ENCODE data around the gene COX8C. TPM values are rescaled to one million over a fixed set of nuclear protein-coding genes. Genes with fewer than 3 reads are reported as not detected.
A peak's percentile ranks its signal among the peaks of the same experiment; 100 is the strongest.

COX8C gene
- total RNA-seq, 1 donor: not detected

GRCh38 chr14:93311082-93311481 is 35.9 kb upstream of the COX8C start:
- Histone ChIP-seq H3K4me3 (ENCODE audit: insufficient read depth, low read length) (no peak overlapping the region), H3K4me1 (ENCODE audit: insufficient read depth, low read length) (no peaks in the 10 kb centered on the region), H3K4me2 (ENCODE audit: insufficient read depth, low read length) (no peak overlapping the region), H2AFZ (ENCODE audit: low read length) (no peak overlapping the region), H3K9me3 (ENCODE audit: low read depth, low read length) (no peaks in the 10 kb centered on the region), H3K79me2 (ENCODE audit: insufficient read depth, low read length) (peaks cover 90% of the 10 kb centered on the region), H3K36me3 (ENCODE audit: insufficient read depth, low read length) (no peaks in the 10 kb centered on the region), H4K20me1 (ENCODE audit: insufficient read depth, low read length) (peaks cover 27% of the 10 kb centered on the region), H3K27ac (ENCODE audit: low read depth, low read length) (no peak overlapping the region), H3K27me3 (ENCODE audit: insufficient read depth, low read length) (no peaks in the 10 kb centered on the region)
- TF ChIP-seq, protein P1, sequence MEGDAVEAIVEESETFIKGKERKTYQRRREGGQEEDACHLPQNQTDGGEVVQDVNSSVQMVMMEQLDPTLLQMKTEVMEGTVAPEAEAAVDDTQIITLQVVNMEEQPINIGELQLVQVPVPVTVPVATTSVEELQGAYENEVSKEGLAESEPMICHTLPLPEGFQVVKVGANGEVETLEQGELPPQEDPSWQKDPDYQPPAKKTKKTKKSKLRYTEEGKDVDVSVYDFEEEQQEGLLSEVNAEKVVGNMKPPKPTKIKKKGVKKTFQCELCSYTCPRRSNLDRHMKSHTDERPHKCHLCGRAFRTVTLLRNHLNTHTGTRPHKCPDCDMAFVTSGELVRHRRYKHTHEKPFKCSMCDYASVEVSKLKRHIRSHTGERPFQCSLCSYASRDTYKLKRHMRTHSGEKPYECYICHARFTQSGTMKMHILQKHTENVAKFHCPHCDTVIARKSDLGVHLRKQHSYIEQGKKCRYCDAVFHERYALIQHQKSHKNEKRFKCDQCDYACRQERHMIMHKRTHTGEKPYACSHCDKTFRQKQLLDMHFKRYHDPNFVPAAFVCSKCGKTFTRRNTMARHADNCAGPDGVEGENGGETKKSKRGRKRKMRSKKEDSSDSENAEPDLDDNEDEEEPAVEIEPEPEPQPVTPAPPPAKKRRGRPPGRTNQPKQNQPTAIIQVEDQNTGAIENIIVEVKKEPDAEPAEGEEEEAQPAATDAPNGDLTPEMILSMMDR (IDR thresholded peaks at IDR 0.05; ENCODE audit: extremely low read depth, low read depth, low read length): no peak
- no peak for DNase-seq (ENCODE audit: insufficient read length, low spot score, missing footprints)

GRCh38 chr14:93315575-93315974 is 31.4 kb upstream of the COX8C start:
- no peak overlapping the region for H3K4me3 ChIP-seq (ENCODE audit: insufficient read depth, low read length)
- no peak for DNase-seq (ENCODE audit: insufficient read length, low spot score, missing footprints)
- no peak overlapping the region for H3K27ac ChIP-seq (ENCODE audit: low read depth, low read length)
- TF ChIP-seq, protein P1 (IDR thresholded peaks at IDR 0.05; ENCODE audit: extremely low read depth, low read depth, low read length): no peak
- no peak overlapping the region for H3K4me2 ChIP-seq (ENCODE audit: insufficient read depth, low read length)
- no peaks in the 10 kb centered on the region for H3K9me3 ChIP-seq (ENCODE audit: low read depth, low read length)
- H2AFZ ChIP-seq (ENCODE audit: low read length): no peak overlapping the region
- H4K20me1 ChIP-seq (ENCODE audit: insufficient read depth, low read length): peaks cover 49% of the 10 kb centered on the region
- H3K36me3 ChIP-seq (ENCODE audit: insufficient read depth, low read length): no peaks in the 10 kb centered on the region
- H3K27me3 ChIP-seq (ENCODE audit: insufficient read depth, low read length): no peaks in the 10 kb centered on the region
- H3K79me2 ChIP-seq (ENCODE audit: insufficient read depth, low read length): peaks cover 87% of the 10 kb centered on the region
- H3K4me1 ChIP-seq (ENCODE audit: insufficient read depth, low read length): peaks cover 32% of the 10 kb centered on the region

GRCh38 chr14:93316716-93317115 is 30.3 kb upstream of the COX8C start:
- Histone ChIP-seq H3K36me3 (ENCODE audit: insufficient read depth, low read length) (no peaks in the 10 kb centered on the region), H3K9me3 (ENCODE audit: low read depth, low read length) (no peaks in the 10 kb centered on the region), H2AFZ (ENCODE audit: low read length) (no peak overlapping the region), H4K20me1 (ENCODE audit: insufficient read depth, low read length) (peaks cover 47% of the 10 kb centered on the region), H3K27ac (ENCODE audit: low read depth, low read length) (peak overlapping the region; percentile 59), H3K4me1 (ENCODE audit: insufficient read depth, low read length) (peaks cover 32% of the 10 kb centered on the region), H3K27me3 (ENCODE audit: insufficient read depth, low read length) (no peaks in the 10 kb centered on the region), H3K4me2 (ENCODE audit: insufficient read depth, low read length) (no peak overlapping the region), H3K4me3 (ENCODE audit: insufficient read depth, low read length) (no peak overlapping the region), H3K79me2 (ENCODE audit: insufficient read depth, low read length) (peaks cover 90% of the 10 kb centered on the region)
- no peak for DNase-seq (ENCODE audit: insufficient read length, low spot score, missing footprints)
- TF ChIP-seq, protein P1 (IDR thresholded peaks at IDR 0.05; ENCODE audit: extremely low read depth, low read depth, low read length): no peak

- TF ChIP-seq, protein P1 (IDR thresholded peaks at IDR 0.05; ENCODE audit: extremely low read depth, low read depth, low read length): no peak
- Histone ChIP-seq H3K9me3 (ENCODE audit: low read depth, low read length) (no peaks in the 10 kb centered on the region), H3K4me1 (ENCODE audit: insufficient read depth, low read length) (peaks cover 32% of the 10 kb centered on the region), H3K36me3 (ENCODE audit: insufficient read depth, low read length) (no peaks in the 10 kb centered on the region), H3K79me2 (ENCODE audit: insufficient read depth, low read length) (peaks cover 91% of the 10 kb centered on the region), H3K4me3 (ENCODE audit: insufficient read depth, low read length) (no peak overlapping the region), H3K27me3 (ENCODE audit: insufficient read depth, low read length) (no peaks in the 10 kb centered on the region), H2AFZ (ENCODE audit: low read length) (no peak overlapping the region), H4K20me1 (ENCODE audit: insufficient read depth, low read length) (peaks cover 45% of the 10 kb centered on the region), H3K4me2 (ENCODE audit: insufficient read depth, low read length) (peak overlapping the region; percentile 67), H3K27ac (ENCODE audit: low read depth, low read length) (peak overlapping the region; percentile 59)
- no peak for DNase-seq (ENCODE audit: insufficient read length, low spot score, missing footprints)
Observed at GRCh38 chr14:93317210-93317874, 29.6 kb upstream of the COX8C start.
